GM12878 (cell line): Measurements from ENCODE around the gene VBP1.

Experiments
- CTCF ChIP-seq, 3 experiments: IDR thresholded peaks in 2 of 3; conservative IDR thresholded peaks in 1 of 3; 2 replicates each; pipeline ENCODE4 v1.5.1; 2011; ENCODE audit warnings: low read depth in 3 of 3, low read length in 3 of 3, mild to moderate bottlenecking in 3 of 3, control low read depth in 2 of 3, moderate library complexity in 2 of 3, inconsistent platforms in 1 of 3, mixed read lengths in 1 of 3; ENCODE audit not compliant: control insufficient read depth in 2 of 3, insufficient read depth in 1 of 3; ENCODE audit errors: extremely low read depth in 1 of 3
- FOS ChIP-seq: IDR thresholded peaks from 3 replicates; pipeline ENCODE4 v1.6.1; 2011; ENCODE audit warnings: borderline replicate concordance; ENCODE audit not compliant: insufficient read length; ENCODE audit errors: extremely low read depth
- HDAC2 ChIP-seq: fragments of 200-600 bp; sonication (generic); IDR thresholded peaks from 2 replicates; pipeline ENCODE4 v1.6.1; 2017
- NRF1 ChIP-seq: conservative IDR thresholded peaks from 2 replicates; pipeline ENCODE4 v1.6.1; 2011; ENCODE audit warnings: mild to moderate bottlenecking, low read depth, low read length, improper control_type of control experiment
- POLR2AphosphoS5 ChIP-seq: IDR thresholded peaks from 2 replicates; pipeline ENCODE4 v1.6.1; 2011; ENCODE audit warnings: mild to moderate bottlenecking, low read length, inconsistent platforms
- RELA ChIP-seq: fragments of 450-650 bp; IDR thresholded peaks from 2 replicates; pipeline ENCODE4 v1.8.0; 2014; ENCODE audit warnings: borderline replicate concordance; ENCODE audit not compliant: partially characterized antibody
- STAT3 ChIP-seq: IDR thresholded peaks from 2 replicates; pipeline ENCODE4 v1.6.1; 2011; ENCODE audit warnings: low read depth, low read length, improper control_type of control experiment

GRCh38 chrX:155246748-155247147, 30.5 kb downstream of the VBP1 start:
- TF ChIP-seq FOS (no peak), NRF1 (no peak), HDAC2 (no peak), CTCF (IDR thresholded peaks at IDR 0.05 in 2 of 3, conservative IDR thresholded peaks at IDR 0.05 in 1 of 3; ENCODE audit: control insufficient read depth in 2 of 3, extremely low read depth in 1 of 3, insufficient read depth in 1 of 3, low read depth in 3 of 3, low read length in 3 of 3) (no peak), STAT3 (no peak), POLR2AphosphoS5 (no peak), RELA (no peak)
